HEK293 (cell line): ENCODE measurements around the gene PTH2.
"Not testable (repeated sequence)": the region's sequence is repeated elsewhere in the genome, so short reads cannot be mapped to it uniquely, and the experiment has no call there.

Experiments used
- CTCF ChIP-seq: fragments of 450-650 bp; formaldehyde crosslinking; IDR thresholded peaks from 2 replicates; pipeline ENCODE4 v1.5.1; 2016; ENCODE audit warnings: missing biosample characterization, missing genetic modification characterization
- KLF1 ChIP-seq: fragments of 450-650 bp; formaldehyde crosslinking; IDR thresholded peaks from 2 replicates; pipeline ENCODE4 v1.5.1; 2016; ENCODE audit warnings: missing biosample characterization, missing genetic modification characterization
- PATZ1 ChIP-seq: fragments of 450-650 bp; formaldehyde crosslinking; IDR thresholded peaks from 2 replicates; pipeline ENCODE4 v1.5.1; 2016; ENCODE audit warnings: missing biosample characterization, missing genetic modification characterization
- PBX3 ChIP-seq: sonication (generic); formaldehyde crosslinking; IDR thresholded peaks from 2 replicates; pipeline ENCODE4 v1.8.1; 2022; ENCODE audit warnings: mild to moderate bottlenecking, moderate library complexity, missing genetic modification reagents
- PRDM10 ChIP-seq: fragments of 450-650 bp; formaldehyde crosslinking; IDR thresholded peaks from 2 replicates; pipeline ENCODE4 v1.5.1; 2016; ENCODE audit warnings: missing biosample characterization, missing genetic modification characterization
- REST ChIP-seq: fragments of 450-650 bp; formaldehyde crosslinking; IDR thresholded peaks from 2 replicates; pipeline ENCODE4 v1.5.1; 2016; ENCODE audit warnings: missing biosample characterization, missing genetic modification characterization
- ZFP37 ChIP-seq: fragments of 450-650 bp; formaldehyde crosslinking; IDR thresholded peaks from 2 replicates; pipeline ENCODE4 v1.5.1; 2016; ENCODE audit warnings: missing biosample characterization, missing genetic modification characterization
- ZNF140 ChIP-seq: fragments of 450-650 bp; formaldehyde crosslinking; IDR thresholded peaks from 2 replicates; pipeline ENCODE4 v1.5.1; 2016; ENCODE audit warnings: missing biosample characterization, missing genetic modification characterization
- ZNF146 ChIP-seq: fragments of 450-650 bp; formaldehyde crosslinking; IDR thresholded peaks from 2 replicates; pipeline ENCODE4 v1.5.1; 2016; ENCODE audit warnings: missing biosample characterization, missing genetic modification characterization
- ZNF184 ChIP-seq: fragments of 450-650 bp; IDR thresholded peaks from 2 replicates; pipeline ENCODE4 v1.5.1; 2018; ENCODE audit warnings: missing biosample characterization, mild to moderate bottlenecking, missing genetic modification characterization
- ZNF26 ChIP-seq: fragments of 450-650 bp; formaldehyde crosslinking; IDR thresholded peaks from 2 replicates; pipeline ENCODE4 v1.5.1; 2016; ENCODE audit warnings: missing biosample characterization, missing genetic modification characterization
- ZNF280D ChIP-seq: fragments of 450-650 bp; formaldehyde crosslinking; IDR thresholded peaks from 2 replicates; pipeline ENCODE4 v1.5.1; 2016; ENCODE audit warnings: missing biosample characterization, missing genetic modification characterization
- ZNF449 ChIP-seq: fragments of 450-650 bp; formaldehyde crosslinking; IDR thresholded peaks from 2 replicates; pipeline ENCODE4 v1.5.1; 2017; ENCODE audit warnings: missing biosample characterization, mild to moderate bottlenecking, missing genetic modification characterization, moderate library complexity
- ZNF776 ChIP-seq: fragments of 450-650 bp; formaldehyde crosslinking; IDR thresholded peaks from 2 replicates; pipeline ENCODE4 v1.5.0; 2017; ENCODE audit warnings: missing biosample characterization, missing genetic modification characterization, borderline replicate concordance

GRCh38 chr19:49461130-49461529 is 37.9 kb upstream of the PTH2 start:
- not testable (repeated sequence) for TF ChIP-seq CTCF (tag by site-specific recombination); ZNF146 (tag by site-specific recombination); ZNF776; ZNF449; PBX3 (CRISPR knock-in tag); KLF1 (tag by site-specific recombination); PATZ1 (tag by site-specific recombination); PRDM10; ZNF184 (tag by site-specific recombination); ZNF26; ZFP37 (tag by site-specific recombination); ZNF280D (tag by site-specific recombination); ZNF140 (tag by site-specific recombination); REST (tag by site-specific recombination)
